OCI-M2 (cell line): Measurements from ENCODE around the gene SLC26A1.

ENCODE experiments used
- DNase-seq: peaks from one replicate; lab custom pipeline; 2025; ENCODE audit not compliant: unreplicated experiment; lab: John Stamatoyannopoulos, UW

Gene SLC26A1

DNA sequence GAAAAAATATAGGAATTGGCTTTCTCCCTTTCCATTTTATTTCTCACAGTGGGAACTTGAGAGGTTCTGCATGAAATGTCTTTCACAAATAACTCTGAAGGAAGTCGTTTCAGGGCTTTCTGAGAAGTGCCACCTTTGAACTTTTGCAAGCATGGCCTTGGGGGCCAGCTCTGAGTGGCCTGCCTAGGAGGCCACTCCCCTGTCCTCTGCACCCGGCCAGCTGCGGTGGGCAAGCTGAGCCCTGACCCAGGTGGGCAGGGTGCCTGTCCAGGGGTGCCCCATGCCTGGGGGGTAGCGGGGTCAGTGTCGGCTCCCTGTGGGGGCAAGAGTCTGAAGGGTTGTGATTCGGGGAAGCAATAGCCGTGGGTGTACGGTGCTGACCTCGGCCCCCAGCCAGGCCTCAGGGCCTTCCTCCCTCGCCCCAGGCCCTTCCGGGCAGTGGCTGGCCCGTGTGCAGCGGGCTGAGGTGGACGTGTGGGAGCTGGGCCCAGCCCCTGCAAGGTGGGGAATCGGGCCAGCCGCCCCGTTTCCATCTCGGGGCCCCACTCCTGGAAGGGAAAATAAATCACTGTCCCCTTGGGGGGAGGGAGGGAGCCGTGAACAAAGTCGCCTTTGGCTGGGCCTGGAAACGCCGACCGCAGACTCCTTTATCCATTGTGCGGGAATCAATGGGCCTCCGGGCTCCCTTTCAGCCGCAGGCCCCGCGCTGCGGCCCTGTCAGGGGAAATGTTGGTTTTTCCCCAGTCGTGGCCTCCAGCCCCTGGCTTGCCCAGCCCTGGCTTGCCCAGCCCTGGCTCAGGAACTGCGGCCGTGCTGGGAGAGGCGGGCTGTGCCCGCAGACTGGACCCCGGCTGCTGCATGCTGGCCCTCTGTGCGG is 21.3 kb upstream of the SLC26A1 start:
- DNase-seq = no peak

DNA sequence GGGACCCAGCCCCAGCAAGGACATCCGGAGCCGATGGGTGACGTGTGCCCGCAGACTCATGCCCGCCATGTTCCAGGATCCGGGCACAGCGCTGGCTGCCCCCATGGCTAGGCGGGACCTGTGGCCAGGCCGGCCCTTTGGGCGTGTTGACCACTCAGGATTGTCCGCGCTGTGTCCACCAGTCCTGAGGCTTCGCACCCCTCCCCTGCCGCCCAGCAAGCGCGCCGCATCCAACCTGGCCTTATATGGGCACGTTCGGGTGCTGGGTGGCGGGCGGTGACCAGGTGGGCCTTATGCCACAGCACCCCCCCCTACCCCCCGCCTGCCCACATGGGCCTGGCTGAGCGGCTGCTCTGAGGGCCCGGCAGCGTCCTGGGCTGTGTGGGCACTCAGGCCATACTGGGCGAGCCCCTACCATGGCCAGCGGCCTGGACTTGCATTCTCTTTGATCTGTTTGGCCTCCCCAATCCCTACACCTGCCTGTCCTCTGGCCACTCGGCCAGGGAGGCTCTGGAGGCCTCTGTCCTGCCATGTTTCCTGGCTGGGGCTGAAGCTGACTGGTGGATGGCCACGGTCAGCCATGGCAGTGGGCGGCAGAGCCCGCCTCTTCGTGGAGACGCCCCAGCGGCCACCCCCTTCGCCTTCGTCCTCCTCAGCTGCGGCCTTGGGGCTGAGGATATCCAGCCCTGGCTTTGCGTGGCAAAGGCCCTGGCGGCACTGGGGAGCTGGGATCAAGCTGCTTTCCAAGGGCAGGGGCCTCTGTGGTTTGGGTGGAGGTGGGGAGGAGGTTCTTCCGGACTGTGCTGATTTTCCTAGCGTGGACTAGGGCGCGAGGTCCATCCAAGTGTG is 20.2 kb upstream of the SLC26A1 start:
- DNase-seq = no peak

DNA sequence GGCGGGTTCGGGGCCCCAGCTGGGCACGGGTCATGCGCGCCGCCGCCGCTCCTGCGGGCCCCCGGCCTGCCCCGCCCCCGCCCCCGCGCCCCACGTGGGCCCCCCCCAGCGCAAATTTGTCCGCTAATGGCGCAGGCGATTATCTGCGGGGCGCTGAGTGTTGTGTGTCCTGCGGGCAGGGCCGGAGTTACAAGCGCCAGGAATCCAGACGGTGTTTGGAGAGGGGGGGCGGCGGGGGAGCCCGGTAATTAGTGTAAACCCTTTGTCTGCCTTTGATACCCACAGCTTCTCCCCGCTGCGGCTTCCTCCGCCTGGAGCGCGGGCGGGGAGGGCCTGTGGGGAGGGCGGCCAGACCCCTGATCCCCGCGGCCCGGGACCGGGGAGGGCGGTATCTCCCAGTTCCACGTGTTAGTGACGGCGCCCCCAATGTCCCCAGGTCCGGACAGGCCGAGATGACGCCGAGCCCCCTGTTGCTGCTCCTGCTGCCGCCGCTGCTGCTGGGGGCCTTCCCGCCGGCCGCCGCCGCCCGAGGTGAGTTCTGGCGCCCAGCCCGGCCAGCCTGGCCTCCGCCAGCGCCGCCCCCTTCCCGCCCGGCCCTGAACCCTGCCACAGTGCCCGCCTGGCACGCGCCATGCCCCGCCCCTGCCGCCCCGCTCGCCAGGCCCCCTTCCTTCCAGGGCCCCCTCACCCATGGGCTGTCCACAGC is 19.0 kb upstream of the SLC26A1 start:
- no peak for DNase-seq

DNA sequence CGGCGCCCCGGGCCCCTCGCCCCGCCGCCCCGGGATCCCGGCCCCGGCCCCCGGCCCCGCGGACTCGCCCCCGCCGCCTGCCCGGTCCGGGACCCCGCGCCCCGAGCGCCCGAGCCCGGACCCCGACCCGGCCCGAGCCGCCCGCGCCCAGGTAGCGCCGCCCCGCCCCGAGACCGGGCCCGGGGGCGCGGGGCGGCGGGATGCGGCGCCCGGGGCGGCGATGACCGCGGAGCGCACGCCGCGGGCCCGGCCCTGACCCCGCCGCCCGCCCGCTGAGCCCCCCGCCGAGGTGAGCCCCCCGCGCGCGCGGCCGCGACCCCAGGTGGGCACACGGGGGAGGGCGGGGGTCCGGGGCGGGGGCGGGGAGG is 18.4 kb upstream of the SLC26A1 start:
- DNase-seq = no peak

DNA sequence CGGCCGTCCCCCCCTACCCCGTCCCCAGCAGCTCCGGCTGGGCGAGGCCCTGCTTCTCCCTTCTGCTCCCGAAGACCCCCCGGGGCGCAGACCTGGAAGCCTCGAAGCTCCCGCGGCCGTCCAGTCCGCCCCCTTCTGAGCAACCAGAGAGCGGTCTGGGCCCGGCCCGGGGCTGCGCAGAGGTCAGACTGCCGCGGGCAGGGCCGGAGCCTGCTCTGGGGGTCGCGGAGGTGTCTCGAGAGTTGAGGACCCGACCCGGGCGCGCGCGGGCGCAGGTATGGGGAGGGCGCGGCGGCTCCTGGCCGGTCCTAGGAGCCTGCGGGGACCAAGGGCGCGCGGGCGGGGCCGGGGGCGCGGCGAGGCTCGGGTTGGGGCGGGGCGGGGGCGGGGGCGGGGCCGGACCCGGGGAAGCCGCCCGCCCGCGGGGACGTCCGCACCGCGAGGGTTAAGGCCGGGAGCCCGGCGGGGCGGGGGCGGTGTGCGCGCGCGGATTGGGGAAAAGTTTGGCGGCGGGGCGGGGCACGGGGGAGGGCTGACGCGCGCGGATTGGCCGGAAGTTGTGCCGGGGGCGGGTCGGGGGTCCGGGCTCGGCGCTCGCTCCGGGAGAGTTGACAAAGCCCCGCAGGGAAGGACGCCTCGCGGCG is 17.9 kb upstream of the SLC26A1 start, which contains the start of gene FGFRL1:
Gene FGFRL1 (plus strand): TSS at position 605 of the 644 bp plus-strand sequence. CDS start 860 bp downstream, outside the sequence.
- no peak for DNase-seq

DNA sequence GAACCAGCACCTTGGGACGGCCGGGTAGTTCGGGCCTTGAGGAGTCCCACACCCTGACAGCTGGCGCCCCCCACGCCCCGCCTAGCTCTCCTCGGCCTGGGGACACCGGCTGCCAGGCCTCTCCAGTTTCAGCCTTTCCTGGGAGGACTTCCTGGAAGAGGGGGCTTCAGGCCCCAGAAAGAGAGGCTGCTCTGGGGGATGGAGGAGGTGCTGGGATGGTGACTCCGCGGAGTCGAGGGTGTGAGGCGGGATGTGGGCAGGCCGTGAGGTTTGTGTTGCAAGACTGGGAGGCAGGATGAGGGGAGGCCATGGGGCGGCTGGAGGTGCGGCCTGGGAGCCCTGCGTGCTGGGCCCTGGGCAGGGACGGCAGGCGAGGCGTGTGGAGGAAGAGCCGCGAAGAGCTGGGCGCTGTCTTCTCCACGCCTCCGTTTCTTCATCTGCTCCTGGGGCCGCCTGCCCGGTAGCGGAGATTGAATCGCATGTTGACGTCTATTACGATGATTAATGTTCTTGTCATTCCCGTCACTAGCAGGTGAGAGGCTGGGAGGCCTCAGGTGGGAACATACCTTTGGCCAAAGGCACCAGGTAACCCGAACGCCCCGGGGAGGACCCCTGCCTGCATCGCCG is 17.3 kb upstream of the SLC26A1 start:
- DNase-seq = no peak

DNA sequence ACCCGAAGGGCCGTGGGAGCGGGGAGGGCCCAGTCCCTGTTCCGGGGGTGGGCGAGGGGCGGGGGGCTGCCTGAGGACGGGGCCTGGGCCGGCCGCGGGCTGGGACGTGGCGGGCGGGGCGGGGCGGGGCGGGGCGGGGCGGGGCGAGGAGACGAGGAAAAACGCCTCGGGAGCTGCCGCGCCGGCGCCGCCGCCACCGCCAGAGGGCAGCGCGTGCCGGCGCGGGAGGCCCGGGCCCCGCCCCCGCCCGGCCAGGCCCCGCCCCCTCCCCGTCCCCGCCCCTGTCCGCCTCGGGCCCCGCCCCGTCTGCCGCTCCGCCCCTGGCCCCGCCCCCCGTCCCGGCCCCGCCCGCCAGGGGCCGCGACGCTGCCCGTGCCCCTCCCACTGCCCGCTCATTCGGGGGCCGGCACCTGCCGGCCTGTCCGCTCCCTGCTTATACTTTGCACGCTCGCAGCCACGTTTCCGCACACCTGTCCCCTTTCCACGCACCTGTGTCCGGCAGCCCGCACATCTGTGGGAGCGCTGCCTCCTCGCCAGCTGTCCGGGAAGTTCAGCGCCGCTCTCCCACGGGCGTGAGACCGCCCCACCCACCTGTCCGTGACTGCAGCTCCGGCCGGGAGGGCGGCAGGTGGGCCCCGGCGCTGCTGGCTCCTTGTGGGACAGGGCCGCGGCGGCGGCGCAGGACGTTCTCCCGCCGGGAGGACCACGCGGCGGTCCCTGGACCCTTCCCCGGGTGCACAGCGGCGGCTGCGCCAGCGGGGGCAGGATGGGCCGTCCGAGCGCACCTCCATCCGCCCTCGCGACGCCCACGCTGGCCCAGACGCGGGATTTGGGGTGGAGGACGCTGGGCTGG is 16.6 kb upstream of the SLC26A1 start:
- DNase-seq = no peak

DNA sequence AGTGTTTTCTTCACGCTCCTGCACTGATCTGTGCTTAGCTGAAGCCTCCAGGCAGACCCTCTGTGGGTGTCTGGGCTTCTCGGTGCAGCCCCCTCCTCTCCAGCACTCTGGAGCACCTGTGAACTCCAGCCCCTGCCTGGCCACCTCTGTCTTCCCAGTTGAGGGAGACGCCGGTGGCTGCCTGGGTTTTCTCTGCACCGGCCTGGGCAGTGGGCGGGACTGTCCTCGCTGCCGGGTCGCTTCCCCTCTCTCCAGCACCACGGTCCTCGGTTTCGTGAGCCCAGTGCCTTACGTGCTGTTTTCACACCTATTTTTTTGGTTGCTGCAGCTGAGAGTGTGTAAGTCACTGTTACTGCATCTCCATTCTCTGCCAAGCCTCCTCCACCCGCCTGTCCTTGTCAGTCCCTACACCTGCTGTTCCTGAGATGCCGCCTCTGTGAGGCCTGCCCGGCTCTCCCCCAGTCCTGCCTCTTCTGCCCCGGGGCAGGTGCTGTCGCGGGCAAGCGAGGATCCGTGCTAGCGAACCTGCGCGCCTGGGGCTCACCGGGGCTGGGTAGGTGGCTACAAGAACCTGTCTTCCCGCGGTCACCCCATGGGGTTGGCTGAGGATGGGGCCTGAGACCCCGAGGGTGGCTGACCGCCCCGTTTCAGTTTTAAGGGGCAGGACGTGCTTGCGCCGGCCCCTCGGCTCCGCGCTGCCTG is 15.8 kb upstream of the SLC26A1 start:
- DNase-seq = no peak

DNA sequence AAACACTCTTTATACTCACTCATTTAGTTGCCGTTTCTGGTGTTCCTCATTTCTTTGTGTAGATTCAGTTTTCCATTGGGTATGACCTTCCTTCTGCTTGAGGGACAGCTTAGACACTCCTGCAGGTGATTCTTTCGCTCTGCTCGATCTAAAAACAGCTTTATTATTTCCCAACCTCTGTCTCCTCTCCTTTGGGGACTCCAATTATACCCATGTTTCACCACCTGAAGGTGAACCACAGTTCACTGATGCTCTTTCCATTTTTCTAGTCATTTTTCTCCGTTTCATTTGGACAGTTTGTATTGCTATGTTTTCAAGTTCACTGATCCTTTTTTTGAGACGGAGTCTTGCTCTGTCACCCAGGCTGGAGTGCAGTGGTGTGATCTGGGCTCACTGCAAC is 13.7 kb upstream of the SLC26A1 start:
- no peak for DNase-seq

DNA sequence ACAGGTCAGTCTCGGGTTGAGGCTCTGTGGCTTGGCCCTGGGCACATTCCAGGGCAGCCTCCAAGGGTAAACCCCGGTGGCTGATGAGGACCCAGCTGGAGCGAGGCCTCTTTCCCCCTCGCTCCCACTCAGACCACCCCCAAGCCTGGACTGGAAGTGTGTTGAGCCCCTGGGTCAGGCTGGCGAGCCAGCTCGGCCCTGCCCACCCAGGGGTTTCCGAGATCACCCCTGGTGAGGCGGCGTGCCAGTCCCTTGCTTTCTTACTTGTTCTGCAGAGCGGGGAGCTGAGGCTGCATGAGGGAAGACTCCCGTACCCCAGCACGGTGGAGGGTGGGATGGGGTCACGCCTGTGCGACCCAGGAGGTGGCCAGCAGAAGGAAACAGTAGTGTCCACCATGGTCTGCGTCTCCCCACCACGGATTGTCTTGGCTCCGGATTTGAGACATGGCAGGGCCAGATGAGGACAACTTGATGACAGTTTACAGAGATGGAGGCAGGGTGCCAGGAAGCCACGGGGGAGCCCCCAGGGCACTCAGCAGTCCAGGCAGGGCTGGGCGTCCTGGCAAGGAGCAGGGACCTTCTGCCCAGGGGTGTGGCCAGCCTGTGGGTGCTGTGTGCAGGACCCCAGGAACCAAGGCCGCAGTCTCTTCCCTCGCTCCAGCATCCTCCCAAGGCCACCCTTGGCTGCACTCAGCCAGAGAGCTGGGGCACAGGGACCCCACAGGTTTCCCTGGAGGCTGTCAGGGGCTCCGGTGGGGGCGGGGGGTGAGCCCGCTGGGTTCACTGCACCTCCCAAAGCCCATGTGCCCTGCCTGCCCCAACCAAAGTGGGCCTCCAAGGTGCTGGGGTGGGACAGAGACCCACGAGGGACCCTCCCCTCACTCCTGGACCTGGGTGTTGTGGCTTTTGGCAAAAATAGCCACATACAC is 11.6 kb upstream of the SLC26A1 start:
- no peak for DNase-seq

DNA sequence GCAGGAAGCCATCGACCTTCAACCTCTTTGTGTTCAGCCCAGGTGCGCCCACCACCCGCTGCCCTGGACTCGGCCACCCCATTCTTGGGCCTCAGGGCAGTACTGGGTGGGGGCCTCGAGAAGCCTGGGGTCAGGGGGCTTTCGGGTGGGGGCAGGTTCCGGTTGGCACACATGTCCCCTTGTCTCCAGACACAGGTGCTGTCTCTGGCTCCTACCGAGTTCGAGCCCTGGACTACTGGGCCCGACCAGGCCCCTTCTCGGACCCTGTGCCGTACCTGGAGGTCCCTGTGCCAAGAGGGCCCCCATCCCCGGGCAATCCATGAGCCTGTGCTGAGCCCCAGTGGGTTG is 10.8 kb upstream of the SLC26A1 start:
- DNase-seq = no peak

DNA sequence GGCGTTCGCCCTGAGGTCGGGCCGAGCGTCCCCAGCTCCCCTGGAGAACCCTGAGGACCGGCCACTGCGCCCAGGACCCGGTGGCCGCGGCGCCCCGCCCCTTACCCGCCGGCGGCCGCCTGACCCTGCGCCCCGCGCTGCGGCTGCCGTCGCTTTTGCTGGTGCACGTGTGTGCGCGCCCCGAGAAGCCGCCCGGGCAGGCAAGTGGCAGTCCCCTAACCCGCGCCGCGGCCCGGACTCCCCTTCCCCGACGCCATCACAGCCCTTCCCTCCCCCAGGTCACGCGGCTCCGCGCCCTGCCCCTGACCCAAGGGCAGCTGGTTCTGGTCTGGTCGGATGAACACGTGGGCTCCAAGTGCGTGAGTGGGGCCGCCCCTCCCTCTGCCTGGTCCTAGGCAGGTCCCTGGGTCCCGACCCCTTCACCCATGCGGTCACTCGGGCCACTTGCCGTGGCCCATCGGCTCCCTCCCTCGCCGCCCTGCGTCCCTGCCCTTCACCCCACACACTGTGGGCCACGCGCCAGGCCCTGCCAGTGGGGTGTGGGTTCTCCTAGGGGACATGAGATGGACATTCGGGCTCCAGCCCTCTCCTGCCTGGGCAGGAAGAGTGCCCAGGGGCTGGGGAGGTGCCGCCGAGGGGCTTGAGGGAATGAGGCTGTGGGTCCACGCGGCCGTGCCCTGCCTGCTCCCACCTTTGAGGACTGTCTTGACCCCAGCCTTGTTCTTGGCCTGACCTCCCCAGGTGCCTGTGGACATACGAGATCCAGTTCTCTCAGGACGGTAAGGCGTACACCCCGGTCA is 10.3 kb upstream of the SLC26A1 start:
- no peak for DNase-seq

DNA sequence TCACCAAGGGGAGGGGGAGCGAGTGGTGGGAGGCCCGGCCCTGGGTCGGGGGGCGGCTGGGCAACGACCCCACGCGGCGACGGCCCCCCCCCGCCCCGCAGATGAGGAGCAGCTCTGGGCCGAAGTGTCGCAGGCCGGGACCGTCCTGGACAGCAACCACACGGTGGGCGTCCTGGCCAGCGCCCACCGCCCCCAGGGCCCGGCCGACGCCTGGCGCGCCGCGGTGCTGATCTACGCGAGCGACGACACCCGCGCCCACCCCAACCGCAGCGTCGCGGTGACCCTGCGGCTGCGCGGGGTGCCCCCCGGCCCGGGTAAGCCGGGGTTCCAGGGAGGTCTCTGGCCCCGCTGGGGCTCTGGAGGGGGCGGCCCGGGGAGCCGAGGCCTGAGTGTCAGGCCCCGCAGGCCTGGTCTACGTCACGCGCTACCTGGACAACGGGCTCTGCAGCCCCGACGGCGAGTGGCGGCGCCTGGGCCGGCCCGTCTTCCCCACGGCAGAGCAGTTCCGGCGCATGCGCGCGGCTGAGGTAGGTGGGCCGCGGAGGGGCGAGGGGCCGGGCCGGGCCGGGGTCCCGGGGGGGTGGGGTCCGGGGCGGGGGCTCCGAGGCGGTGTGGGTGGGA is 9.5 kb upstream of the SLC26A1 start:
- no peak for DNase-seq

DNA sequence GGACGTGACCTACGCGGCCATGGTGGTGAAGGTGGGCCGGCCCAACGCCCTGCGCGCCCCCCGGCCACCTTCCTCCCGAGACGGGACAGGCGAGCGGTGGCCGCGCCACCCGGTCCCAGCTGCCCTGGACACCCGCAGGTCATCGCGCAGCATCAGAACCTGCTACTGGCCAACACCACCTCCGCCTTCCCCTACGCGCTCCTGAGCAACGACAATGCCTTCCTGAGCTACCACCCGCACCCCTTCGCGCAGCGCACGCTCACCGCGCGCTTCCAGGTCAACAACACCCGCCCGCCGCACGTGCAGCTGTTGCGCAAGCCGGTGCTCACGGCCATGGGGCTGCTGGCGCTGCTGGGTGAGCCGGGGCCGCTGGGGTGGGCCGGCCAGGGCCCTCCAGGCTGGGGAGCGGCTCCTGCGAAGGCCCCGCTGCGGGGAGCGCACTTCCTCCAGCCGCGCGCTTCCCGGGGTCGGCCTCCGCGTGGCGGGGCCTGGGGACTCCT is 9.0 kb upstream of the SLC26A1 start:
- no peak for DNase-seq

DNA sequence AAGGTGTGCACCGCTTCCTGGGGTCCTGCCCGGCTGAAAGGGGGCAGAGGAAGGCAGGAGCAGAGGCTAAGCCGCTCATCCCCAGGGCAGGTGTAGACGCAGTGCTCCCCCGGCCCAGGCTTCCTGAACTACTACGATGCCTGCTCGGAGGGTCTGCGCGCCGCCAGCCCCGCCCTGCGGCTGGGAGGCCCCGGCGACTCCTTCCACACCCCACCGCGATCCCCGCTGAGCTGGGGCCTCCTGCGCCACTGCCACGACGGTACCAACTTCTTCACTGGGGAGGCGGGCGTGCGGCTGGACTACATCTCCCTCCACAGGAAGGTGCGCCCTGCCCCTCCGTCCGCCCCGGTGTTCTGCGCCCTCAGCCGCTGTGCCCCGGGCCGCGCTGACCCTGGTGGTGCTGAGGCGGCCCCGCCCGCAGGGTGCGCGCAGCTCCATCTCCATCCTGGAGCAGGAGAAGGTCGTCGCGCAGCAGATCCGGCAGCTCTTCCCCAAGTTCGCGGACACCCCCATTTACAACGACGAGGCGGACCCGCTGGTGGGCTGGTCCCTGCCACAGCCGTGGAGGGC is 8.4 kb upstream of the SLC26A1 start:
- no peak for DNase-seq

DNA sequence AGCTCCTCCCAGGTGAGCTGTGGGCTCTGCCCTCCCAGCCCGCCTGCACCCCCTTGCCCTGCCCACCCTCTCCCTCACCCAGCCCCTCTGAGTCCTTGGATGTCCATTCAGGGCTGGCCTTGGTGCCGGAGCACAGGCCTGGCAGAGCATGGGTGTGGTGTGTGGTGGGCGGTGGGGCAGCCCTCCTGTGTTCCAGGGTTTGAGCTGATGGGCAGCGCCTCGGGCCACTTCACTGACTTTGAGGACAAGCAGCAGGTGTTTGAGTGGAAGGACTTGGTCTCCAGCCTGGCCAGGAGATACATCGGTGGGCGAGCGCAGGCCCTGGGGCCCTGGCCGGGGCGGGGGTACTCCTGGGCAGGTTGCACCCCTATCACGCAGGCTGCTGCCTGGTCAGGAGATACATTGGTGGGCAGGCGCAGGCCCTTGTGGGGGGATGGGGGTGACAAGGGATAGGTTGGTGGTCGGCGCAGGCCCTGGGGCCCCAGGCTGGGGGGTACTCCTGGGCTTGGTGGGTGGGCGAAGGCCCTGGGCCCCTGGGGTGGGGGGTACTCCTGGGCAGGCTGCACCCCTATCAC is 7.6 kb upstream of the SLC26A1 start:
- no peak for DNase-seq
